ENCODE measurements around the gene C1orf167.
A peak's percentile ranks its signal among the peaks of the same experiment; 100 is the strongest.

C1orf167 gene

GRCh38 chr1:11714831-11715575 lies 47.0 kb upstream of the C1orf167 start:
- no peak overlapping the region for H3K9ac ChIP-seq (ENCODE audit: low read length)
- H3K27me3 ChIP-seq (ENCODE audit: low read length): no peaks in the 10 kb centered on the region
- no peaks in the 10 kb centered on the region for H3K36me3 ChIP-seq (ENCODE audit: low read length)
- H4K20me1 ChIP-seq (ENCODE audit: low read depth, low read length): no peaks in the 10 kb centered on the region
- no peaks in the 10 kb centered on the region for H3K9me3 ChIP-seq (ENCODE audit: insufficient read depth, low read length)
- H3K4me3 ChIP-seq (ENCODE audit: insufficient read depth, low read length, poor library complexity, severe bottlenecking): no peak overlapping the region
- no peaks in the 10 kb centered on the region for H3K9me2 ChIP-seq (replicated peaks; ENCODE audit: insufficient read depth, low read length)
- H3K79me2 ChIP-seq (ENCODE audit: insufficient read depth, low read length): no peaks in the 10 kb centered on the region
- no peak overlapping the region for H3K4me2 ChIP-seq (ENCODE audit: low read depth, low read length, poor library complexity, severe bottlenecking)
- H3K27ac ChIP-seq (ENCODE audit: low read depth, low read length): no peak overlapping the region
- H2AFZ ChIP-seq (ENCODE audit: low read depth, low read length, severe bottlenecking): no peak overlapping the region
- TF ChIP-seq CTCF (IDR thresholded peaks at IDR 0.05; ENCODE audit: insufficient read depth, low read length, poor library complexity, severe bottlenecking) (no peak), EZH2phosphoT487 (conservative IDR thresholded peaks at IDR 0.05; ENCODE audit: low read length) (no peak)
- no peaks in the 10 kb centered on the region for H3F3A ChIP-seq (ENCODE audit: insufficient read depth)

GRCh38 chr1:11719313-11720032 lies 42.5 kb upstream of the C1orf167 start:
- Histone ChIP-seq H3K9me2 (replicated peaks; ENCODE audit: insufficient read depth, low read length) (no peaks in the 10 kb centered on the region), H3K9me3 (ENCODE audit: insufficient read depth, low read length) (no peaks in the 10 kb centered on the region), H3K27ac (ENCODE audit: low read depth, low read length) (no peak overlapping the region), H3K4me2 (ENCODE audit: low read depth, low read length, poor library complexity, severe bottlenecking) (peak overlapping the region; percentile 46), H3K79me2 (ENCODE audit: insufficient read depth, low read length) (no peaks in the 10 kb centered on the region), H3K27me3 (ENCODE audit: low read length) (no peaks in the 10 kb centered on the region), H2AFZ (ENCODE audit: low read depth, low read length, severe bottlenecking) (peak overlapping the region; percentile 69), H3K36me3 (ENCODE audit: low read length) (no peaks in the 10 kb centered on the region), H3F3A (ENCODE audit: insufficient read depth) (no peaks in the 10 kb centered on the region), H4K20me1 (ENCODE audit: low read depth, low read length) (no peaks in the 10 kb centered on the region), H3K9ac (ENCODE audit: low read length) (peak overlapping the region; percentile 37), H3K4me3 (ENCODE audit: insufficient read depth, low read length, poor library complexity, severe bottlenecking) (peak overlapping the region; percentile 9)
- TF ChIP-seq CTCF (IDR thresholded peaks at IDR 0.05; ENCODE audit: insufficient read depth, low read length, poor library complexity, severe bottlenecking): peak; percentile 97
- TF ChIP-seq EZH2phosphoT487 (conservative IDR thresholded peaks at IDR 0.05; ENCODE audit: low read length): no peak

GRCh38 chr1:11720033-11720376 lies 42.0 kb upstream of the C1orf167 start:
- H3K36me3 ChIP-seq (ENCODE audit: low read length): no peaks in the 10 kb centered on the region
- H3K79me2 ChIP-seq (ENCODE audit: insufficient read depth, low read length): no peaks in the 10 kb centered on the region
- H3K9me3 ChIP-seq (ENCODE audit: insufficient read depth, low read length): no peaks in the 10 kb centered on the region
- H3K4me3 ChIP-seq (ENCODE audit: insufficient read depth, low read length, poor library complexity, severe bottlenecking): no peak overlapping the region
- H3K27me3 ChIP-seq (ENCODE audit: low read length): no peaks in the 10 kb centered on the region
- H3F3A ChIP-seq (ENCODE audit: insufficient read depth): no peaks in the 10 kb centered on the region
- H4K20me1 ChIP-seq (ENCODE audit: low read depth, low read length): no peaks in the 10 kb centered on the region
- H3K27ac ChIP-seq (ENCODE audit: low read depth, low read length): no peak overlapping the region
- H2AFZ ChIP-seq (ENCODE audit: low read depth, low read length, severe bottlenecking): peak overlapping the region; percentile 69
- H3K4me2 ChIP-seq (ENCODE audit: low read depth, low read length, poor library complexity, severe bottlenecking): peak overlapping the region; percentile 46
- H3K9me2 ChIP-seq (replicated peaks; ENCODE audit: insufficient read depth, low read length): no peaks in the 10 kb centered on the region
- no peak for TF ChIP-seq EZH2phosphoT487 (conservative IDR thresholded peaks at IDR 0.05; ENCODE audit: low read length)
- no peak for TF ChIP-seq CTCF (IDR thresholded peaks at IDR 0.05; ENCODE audit: insufficient read depth, low read length, poor library complexity, severe bottlenecking)
- H3K9ac ChIP-seq (ENCODE audit: low read length): no peak overlapping the region
